ENCODE results near the gene TP53BP2.

DNA sequence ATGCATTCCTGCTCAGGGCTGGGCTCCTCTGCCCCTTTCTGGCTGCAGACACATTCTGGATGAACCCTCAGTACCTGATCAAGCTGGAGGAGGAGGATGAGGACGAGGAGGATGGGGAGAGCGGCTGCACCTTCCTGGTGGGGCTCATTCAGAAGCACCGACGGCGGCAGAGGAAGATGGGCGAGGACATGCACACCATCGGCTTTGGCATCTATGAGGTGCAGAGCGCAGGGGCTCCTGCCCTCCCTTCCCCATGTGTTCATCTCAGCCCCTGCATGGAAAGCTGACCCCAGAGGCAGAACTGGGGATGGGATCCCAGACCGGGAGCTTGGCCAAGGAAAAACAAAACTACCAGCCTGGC, 90.3 kb downstream of the TP53BP2 start:
- TF ChIP-seq, protein P1, sequence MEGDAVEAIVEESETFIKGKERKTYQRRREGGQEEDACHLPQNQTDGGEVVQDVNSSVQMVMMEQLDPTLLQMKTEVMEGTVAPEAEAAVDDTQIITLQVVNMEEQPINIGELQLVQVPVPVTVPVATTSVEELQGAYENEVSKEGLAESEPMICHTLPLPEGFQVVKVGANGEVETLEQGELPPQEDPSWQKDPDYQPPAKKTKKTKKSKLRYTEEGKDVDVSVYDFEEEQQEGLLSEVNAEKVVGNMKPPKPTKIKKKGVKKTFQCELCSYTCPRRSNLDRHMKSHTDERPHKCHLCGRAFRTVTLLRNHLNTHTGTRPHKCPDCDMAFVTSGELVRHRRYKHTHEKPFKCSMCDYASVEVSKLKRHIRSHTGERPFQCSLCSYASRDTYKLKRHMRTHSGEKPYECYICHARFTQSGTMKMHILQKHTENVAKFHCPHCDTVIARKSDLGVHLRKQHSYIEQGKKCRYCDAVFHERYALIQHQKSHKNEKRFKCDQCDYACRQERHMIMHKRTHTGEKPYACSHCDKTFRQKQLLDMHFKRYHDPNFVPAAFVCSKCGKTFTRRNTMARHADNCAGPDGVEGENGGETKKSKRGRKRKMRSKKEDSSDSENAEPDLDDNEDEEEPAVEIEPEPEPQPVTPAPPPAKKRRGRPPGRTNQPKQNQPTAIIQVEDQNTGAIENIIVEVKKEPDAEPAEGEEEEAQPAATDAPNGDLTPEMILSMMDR (IDR thresholded peaks at IDR 0.05) = no peak
- TF ChIP-seq POLR2A (IDR thresholded peaks at IDR 0.05) = no peak

Data from uterus (tissue), 2 donors.